Loucy (cell line): ENCODE results near the gene PLAU.

Experiments
- H2AFZ ChIP-seq: fragments of 200-600 bp; sonication (generic); 2 replicates; pipeline ENCODE4 v1.6.0; 2016; ENCODE audit warnings: antibody characterized with exemption, mild to moderate bottlenecking, low read length, moderate library complexity
- H3F3A ChIP-seq: fragments of 200-600 bp; 2 replicates; pipeline ENCODE4 v1.6.0; 2016; ENCODE audit warnings: antibody characterized with exemption, low read depth, mild to moderate bottlenecking
- H3K27me3 ChIP-seq: fragments of 200-600 bp; sonication (generic); 2 replicates; pipeline ENCODE4 v1.6.1; 2014; ENCODE audit warnings: low read length, mild to moderate bottlenecking; ENCODE audit not compliant: insufficient read depth, poor library complexity, severe bottlenecking
- H3K36me3 ChIP-seq: fragments of 200-600 bp; sonication (generic); 2 replicates; pipeline ENCODE4 v1.6.1; 2016; ENCODE audit warnings: low read length; ENCODE audit not compliant: insufficient read depth
- H3K4me1 ChIP-seq: fragments of 200-600 bp; sonication (generic); 2 replicates; pipeline ENCODE4 v1.5.1; 2014; ENCODE audit warnings: low read length, mild to moderate bottlenecking; ENCODE audit not compliant: insufficient read depth, poor library complexity, severe bottlenecking
- H3K4me2 ChIP-seq: fragments of 200-600 bp; sonication (generic); 2 replicates; pipeline ENCODE4 v1.6.0; 2014; ENCODE audit warnings: antibody characterized with exemption, low read length, low read depth, mild to moderate bottlenecking; ENCODE audit not compliant: poor library complexity, severe bottlenecking
- H3K4me3 ChIP-seq: fragments of 200-600 bp; sonication (generic); 2 replicates; pipeline ENCODE4 v1.5.1; 2014; ENCODE audit warnings: low read length, mild to moderate bottlenecking, mixed read lengths; ENCODE audit not compliant: poor library complexity, severe bottlenecking
- H3K79me2 ChIP-seq: fragments of 200-600 bp; sonication (generic); 2 replicates; pipeline ENCODE4 v1.6.1; 2014; ENCODE audit warnings: low read length; ENCODE audit not compliant: insufficient read depth
- H3K9ac ChIP-seq: fragments of 200-600 bp; sonication (generic); 2 replicates; pipeline ENCODE4 v1.6.0; 2014; ENCODE audit warnings: mild to moderate bottlenecking, low read depth, low read length, moderate library complexity; ENCODE audit not compliant: poor library complexity, severe bottlenecking
- H3K9me2 ChIP-seq: fragments of 200-600 bp; sonication (generic); replicated peaks from 2 replicates; pipeline ENCODE4 v1.6.1; 2016; ENCODE audit warnings: low read depth, low read length, mixed read lengths
- H3K9me3 ChIP-seq: fragments of 200-600 bp; sonication (generic); 2 replicates; pipeline ENCODE4 v1.6.1; 2014; ENCODE audit warnings: mild to moderate bottlenecking, antibody characterized with exemption, low read length, low read depth; ENCODE audit not compliant: insufficient read depth
- H4K20me1 ChIP-seq: fragments of 200-600 bp; sonication (generic); 2 replicates; pipeline ENCODE4 v1.6.0; 2014; ENCODE audit warnings: antibody characterized with exemption, low read length, mild to moderate bottlenecking; ENCODE audit not compliant: insufficient read depth, poor library complexity, severe bottlenecking
- EZH2phosphoT487 ChIP-seq: fragments of 200-600 bp; IDR thresholded peaks from 2 replicates; pipeline ENCODE4 v1.6.1; 2018; ENCODE audit warnings: antibody characterized with exemption, mild to moderate bottlenecking, moderate library complexity, borderline replicate concordance
- TF ChIP-seq, protein P1 (sequence below): fragments of 200-600 bp; sonication (generic); conservative IDR thresholded peaks from 2 replicates; pipeline ENCODE4 v1.5.1; 2014; ENCODE audit warnings: mild to moderate bottlenecking, antibody characterized with exemption, low read length

The PLAU gene

GRCh38 chr10:73886085-73886529 lies 24.8 kb upstream of the PLAU start:
- Histone ChIP-seq H2AFZ (no peak overlapping the region), H3K9me3 (no peaks in the 10 kb centered on the region), H3K4me3 (no peak overlapping the region), H3K79me2 (no peaks in the 10 kb centered on the region), H3K4me2 (no peak overlapping the region), H3K36me3 (no peaks in the 10 kb centered on the region), H3K4me1 (no peaks in the 10 kb centered on the region), H4K20me1 (no peaks in the 10 kb centered on the region), H3K27me3 (no peaks in the 10 kb centered on the region), H3K9me2 (no peaks in the 10 kb centered on the region), H3K9ac (no peak overlapping the region), H3F3A (no peaks in the 10 kb centered on the region)
- TF ChIP-seq, protein P1, sequence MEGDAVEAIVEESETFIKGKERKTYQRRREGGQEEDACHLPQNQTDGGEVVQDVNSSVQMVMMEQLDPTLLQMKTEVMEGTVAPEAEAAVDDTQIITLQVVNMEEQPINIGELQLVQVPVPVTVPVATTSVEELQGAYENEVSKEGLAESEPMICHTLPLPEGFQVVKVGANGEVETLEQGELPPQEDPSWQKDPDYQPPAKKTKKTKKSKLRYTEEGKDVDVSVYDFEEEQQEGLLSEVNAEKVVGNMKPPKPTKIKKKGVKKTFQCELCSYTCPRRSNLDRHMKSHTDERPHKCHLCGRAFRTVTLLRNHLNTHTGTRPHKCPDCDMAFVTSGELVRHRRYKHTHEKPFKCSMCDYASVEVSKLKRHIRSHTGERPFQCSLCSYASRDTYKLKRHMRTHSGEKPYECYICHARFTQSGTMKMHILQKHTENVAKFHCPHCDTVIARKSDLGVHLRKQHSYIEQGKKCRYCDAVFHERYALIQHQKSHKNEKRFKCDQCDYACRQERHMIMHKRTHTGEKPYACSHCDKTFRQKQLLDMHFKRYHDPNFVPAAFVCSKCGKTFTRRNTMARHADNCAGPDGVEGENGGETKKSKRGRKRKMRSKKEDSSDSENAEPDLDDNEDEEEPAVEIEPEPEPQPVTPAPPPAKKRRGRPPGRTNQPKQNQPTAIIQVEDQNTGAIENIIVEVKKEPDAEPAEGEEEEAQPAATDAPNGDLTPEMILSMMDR: peak; percentile 93
- no peak for TF ChIP-seq EZH2phosphoT487

GRCh38 chr10:73886661-73887293 lies 24.2 kb upstream of the PLAU start:
- H2AFZ ChIP-seq: peak overlapping the region; percentile 30; the same call in 1 of the 2 replicates

DNA sequence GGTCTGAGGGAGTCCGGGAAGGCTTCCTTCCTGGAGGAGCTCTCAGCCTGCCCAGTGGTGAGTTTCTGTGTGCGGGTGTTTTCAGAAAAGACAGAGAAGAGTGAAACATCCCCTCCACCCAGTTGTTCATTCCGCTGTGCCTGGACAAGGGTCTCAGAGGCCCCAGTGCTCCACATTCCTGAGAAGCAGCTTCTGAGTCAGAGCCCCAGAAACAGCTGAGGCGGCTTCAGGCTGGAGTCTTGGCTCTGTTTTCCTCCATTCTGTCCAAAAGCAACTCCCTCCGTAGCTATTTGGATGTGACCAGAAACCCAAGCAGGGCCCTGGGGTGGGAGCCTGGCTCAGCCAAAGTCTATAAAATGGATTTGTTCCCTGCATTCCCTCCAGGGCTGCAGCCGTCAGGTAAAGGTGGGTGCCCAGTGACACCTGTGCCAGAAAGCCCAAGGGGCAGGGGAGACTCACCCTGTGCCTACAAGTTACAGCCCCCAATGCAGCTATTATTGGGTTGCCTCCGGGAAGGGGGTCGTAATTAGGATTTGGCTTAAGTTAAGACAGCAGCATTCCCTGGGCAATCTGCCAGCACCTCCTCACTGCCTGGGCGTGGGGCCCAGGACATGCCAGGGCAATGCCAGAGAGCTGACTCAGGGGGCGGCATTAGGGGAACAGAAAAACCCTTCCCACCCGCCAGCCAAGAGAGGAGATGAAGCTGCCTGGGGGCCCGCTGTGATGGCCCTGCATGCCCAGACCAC lies 23.5 kb upstream of the PLAU start:
- Histone ChIP-seq H2AFZ (no peak overlapping the region), H3K9me3 (no peaks in the 10 kb centered on the region), H3K4me2 (no peak overlapping the region), H3F3A (no peaks in the 10 kb centered on the region), H3K4me3 (no peak overlapping the region), H4K20me1 (no peaks in the 10 kb centered on the region), H3K9me2 (no peaks in the 10 kb centered on the region), H3K79me2 (no peaks in the 10 kb centered on the region), H3K4me1 (no peaks in the 10 kb centered on the region), H3K36me3 (no peaks in the 10 kb centered on the region), H3K27me3 (no peaks in the 10 kb centered on the region), H3K9ac (no peak overlapping the region)
- TF ChIP-seq, protein P1: no peak
- TF ChIP-seq EZH2phosphoT487: no peak

More at GRCh38 chr10:73886661-73887293, 24.2 kb upstream of the PLAU start:
- H3K79me2 ChIP-seq: no peaks in the 10 kb centered on the region
- no peaks in the 10 kb centered on the region for H3K27me3 ChIP-seq
- TF ChIP-seq, protein P1: no peak
- TF ChIP-seq EZH2phosphoT487: no peak
- H3K9me2 ChIP-seq: no peaks in the 10 kb centered on the region
- no peaks in the 10 kb centered on the region for H3F3A ChIP-seq
- no peaks in the 10 kb centered on the region for H3K36me3 ChIP-seq
- H3K9me3 ChIP-seq: no peaks in the 10 kb centered on the region
- H3K4me3 ChIP-seq: no peak overlapping the region
- no peak overlapping the region for H3K4me2 ChIP-seq
- no peak overlapping the region for H3K9ac ChIP-seq
- H3K4me1 ChIP-seq: no peaks in the 10 kb centered on the region
- H4K20me1 ChIP-seq: no peaks in the 10 kb centered on the region
